ENCODE results near the gene PDE2A.
"Not testable (repeated sequence)": the region's sequence is repeated elsewhere in the genome, so short reads cannot be mapped to it uniquely, and the experiment has no call there.

Gene PDE2A

GRCh38 chr11:72573855-72574445, 100.3 kb downstream of the PDE2A start:
- no peak overlapping the region for H2AFZ ChIP-seq (ENCODE audit: insufficient read depth, low read length, poor library complexity)
- peaks cover 29 to 39% of the 10 kb centered on the region in 2 experiments for H3K4me1 ChIP-seq (ENCODE audit: control insufficient read depth in 1 of 2, insufficient read depth in 2 of 2, low read length in 2 of 2)
- no peak overlapping the region for H3K9ac ChIP-seq (ENCODE audit: low read length)
- H2BK120ac ChIP-seq (ENCODE audit: insufficient read depth, low read length, poor library complexity) = no peak overlapping the region
- no peak overlapping the region for H3K4me3 ChIP-seq (ENCODE audit: low read depth, low read length)
- H3K79me2 ChIP-seq (ENCODE audit: control insufficient read depth, insufficient read depth, low read length, poor library complexity) = no peaks in the 10 kb centered on the region
- H3K9me3 ChIP-seq (ENCODE audit: insufficient read depth, low read depth, low read length) = peaks cover 4% of the 10 kb centered on the region
- peaks cover 13% of the 10 kb centered on the region for H3K79me1 ChIP-seq (ENCODE audit: low read length)
- H2BK12ac ChIP-seq (ENCODE audit: low read length) = no peak overlapping the region
- H4K91ac ChIP-seq (ENCODE audit: low read depth, low read length) = peak overlapping the region; percentile 50
- H4K12ac ChIP-seq (ENCODE audit: low read depth, low read length) = no peak overlapping the region
- H3K4me2 ChIP-seq (ENCODE audit: low read length) = no peak overlapping the region
- H3K36me3 ChIP-seq (ENCODE audit: control insufficient read depth in 1 of 2, insufficient read depth in 2 of 2, low read length in 2 of 2) = no peaks in the 10 kb centered on the region
- no peak overlapping the region for H3K27ac ChIP-seq (ENCODE audit: low read depth, low read length)
- no peak overlapping the region for H2AK5ac ChIP-seq (ENCODE audit: low read length)
- H3K18ac ChIP-seq (ENCODE audit: low read length) = no peak overlapping the region
- H3K14ac ChIP-seq (ENCODE audit: low read length) = no peak overlapping the region
- DNase-seq = no peak
- no peak overlapping the region for H4K8ac ChIP-seq (ENCODE audit: low read depth, low read length)
- no CpG with 5 or more reads among the region's 2 CpGs for WGBS (ENCODE audit: extremely low coverage, insufficient coverage, insufficient read length)
- H3K27me3 ChIP-seq (ENCODE audit: insufficient read depth, low read length) = no peaks in the 10 kb centered on the region
- H3K23ac ChIP-seq (ENCODE audit: low read length) = no peak overlapping the region
- H2BK5ac ChIP-seq (ENCODE audit: low read depth, low read length, poor library complexity) = no peak overlapping the region
- no peak overlapping the region for H3K4ac ChIP-seq (ENCODE audit: low read depth, low read length)

DNA sequence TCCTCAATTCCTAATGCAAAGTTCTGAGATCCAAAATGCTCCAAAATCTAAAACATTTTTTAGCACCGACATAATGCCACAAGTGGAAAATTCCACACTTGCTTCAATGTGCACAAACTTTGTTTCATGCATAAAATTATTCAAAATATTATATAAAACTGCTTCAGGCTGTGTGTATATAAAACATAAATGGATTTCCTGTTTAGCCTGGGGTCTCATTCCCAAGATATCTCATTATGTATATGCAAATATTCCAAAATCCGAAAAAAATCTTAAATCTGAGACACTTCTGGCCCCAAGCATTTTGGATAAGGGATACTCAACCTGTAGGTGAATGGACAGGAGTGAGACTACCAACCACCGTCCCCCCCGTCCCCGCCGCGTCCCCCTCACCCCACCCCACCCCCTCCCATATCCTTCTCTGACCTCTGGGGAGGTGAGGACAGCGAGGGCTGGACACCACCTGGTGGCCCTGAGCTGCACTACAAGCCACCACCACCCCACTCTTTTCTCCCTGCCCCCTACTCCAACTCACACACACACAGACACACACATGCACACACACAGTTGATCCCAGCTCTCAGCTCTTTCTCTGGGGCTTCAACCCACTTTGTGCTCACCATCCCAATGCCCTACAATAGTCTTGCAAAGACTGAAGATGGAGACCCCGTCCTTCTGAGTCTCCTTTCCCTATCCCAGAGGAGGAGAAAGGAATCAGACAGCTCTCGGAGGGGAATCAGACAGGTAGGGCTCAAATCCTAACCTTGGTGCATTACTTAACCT, 101.0 kb downstream of the PDE2A start:
- H2BK120ac ChIP-seq (ENCODE audit: insufficient read depth, low read length, poor library complexity) = no peak overlapping the region
- peaks cover 4% of the 10 kb centered on the region for H3K9me3 ChIP-seq (ENCODE audit: insufficient read depth, low read depth, low read length)
- H4K8ac ChIP-seq (ENCODE audit: low read depth, low read length) = no peak overlapping the region
- H3K9ac ChIP-seq (ENCODE audit: low read length) = no peak overlapping the region
- H3K27me3 ChIP-seq (ENCODE audit: insufficient read depth, low read length) = no peaks in the 10 kb centered on the region
- no peak overlapping the region for H4K12ac ChIP-seq (ENCODE audit: low read depth, low read length)
- H3K18ac ChIP-seq (ENCODE audit: low read length) = no peak overlapping the region
- H2BK12ac ChIP-seq (ENCODE audit: low read length) = no peak overlapping the region
- H3K4me2 ChIP-seq (ENCODE audit: low read length) = no peak overlapping the region
- H3K14ac ChIP-seq (ENCODE audit: low read length) = no peak overlapping the region
- H3K4me3 ChIP-seq (ENCODE audit: low read depth, low read length) = no peak overlapping the region
- DNase-seq = peak in 1 of 2 donors; percentile 36
- H2AK5ac ChIP-seq (ENCODE audit: low read length) = no peak overlapping the region
- H2BK5ac ChIP-seq (ENCODE audit: low read depth, low read length, poor library complexity) = no peak overlapping the region
- no peak overlapping the region for H2AFZ ChIP-seq (ENCODE audit: insufficient read depth, low read length, poor library complexity)
- peak overlapping the region; percentile 50 for H4K91ac ChIP-seq (ENCODE audit: low read depth, low read length)
- H3K79me2 ChIP-seq (ENCODE audit: control insufficient read depth, insufficient read depth, low read length, poor library complexity) = no peaks in the 10 kb centered on the region
- H3K36me3 ChIP-seq (ENCODE audit: control insufficient read depth in 1 of 2, insufficient read depth in 2 of 2, low read length in 2 of 2) = no peaks in the 10 kb centered on the region
- WGBS (ENCODE audit: extremely low coverage, insufficient coverage, insufficient read length) = no CpG with 5 or more reads among the region's 10 CpGs
- H3K27ac ChIP-seq (ENCODE audit: low read depth, low read length) = no peak overlapping the region
- H3K79me1 ChIP-seq (ENCODE audit: low read length) = peaks cover 13% of the 10 kb centered on the region
- no peak overlapping the region for H3K23ac ChIP-seq (ENCODE audit: low read length)
- peaks cover 29 to 42% of the 10 kb centered on the region in 2 experiments for H3K4me1 ChIP-seq (ENCODE audit: control insufficient read depth in 1 of 2, insufficient read depth in 2 of 2, low read length in 2 of 2)
- no peak overlapping the region for H3K4ac ChIP-seq (ENCODE audit: low read depth, low read length)

DNA sequence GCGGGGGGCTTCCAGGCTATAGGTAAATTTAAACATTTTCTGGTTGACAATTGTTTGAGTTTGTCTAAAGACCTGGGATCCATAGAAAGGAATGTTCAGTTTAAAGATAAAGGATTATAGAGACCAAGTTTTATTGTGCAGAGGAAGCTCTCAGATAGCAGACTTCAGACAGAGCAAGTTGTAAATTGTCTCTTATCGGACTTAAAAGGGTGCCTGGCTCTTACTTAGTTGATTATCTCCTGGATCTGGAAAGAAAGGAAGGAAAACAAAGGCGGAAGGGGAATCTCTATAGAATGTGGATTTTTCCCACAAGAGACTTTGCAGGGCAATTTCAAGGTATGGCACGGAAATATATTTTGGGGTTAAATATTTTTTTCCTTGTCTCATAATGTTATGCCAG, 101.7 kb downstream of the PDE2A start:
- not testable (repeated sequence) for H3K4ac ChIP-seq (ENCODE audit: low read depth, low read length); H4K12ac ChIP-seq (ENCODE audit: low read depth, low read length); H4K91ac ChIP-seq (ENCODE audit: low read depth, low read length); H2BK5ac ChIP-seq (ENCODE audit: low read depth, low read length, poor library complexity); H3K9me3 ChIP-seq (ENCODE audit: insufficient read depth, low read depth, low read length); H2AFZ ChIP-seq (ENCODE audit: insufficient read depth, low read length, poor library complexity); H2BK120ac ChIP-seq (ENCODE audit: insufficient read depth, low read length, poor library complexity); H3K79me2 ChIP-seq (ENCODE audit: control insufficient read depth, insufficient read depth, low read length, poor library complexity); H3K36me3 ChIP-seq (ENCODE audit: control insufficient read depth in 1 of 2, insufficient read depth in 2 of 2, low read length in 2 of 2); DNase-seq; H3K4me3 ChIP-seq (ENCODE audit: low read depth, low read length); H3K4me2 ChIP-seq (ENCODE audit: low read length); H4K8ac ChIP-seq (ENCODE audit: low read depth, low read length); H3K9ac ChIP-seq (ENCODE audit: low read length); H3K23ac ChIP-seq (ENCODE audit: low read length); H3K14ac ChIP-seq (ENCODE audit: low read length); H2BK12ac ChIP-seq (ENCODE audit: low read length); H3K18ac ChIP-seq (ENCODE audit: low read length); H2AK5ac ChIP-seq (ENCODE audit: low read length); H3K27me3 ChIP-seq (ENCODE audit: insufficient read depth, low read length); H3K27ac ChIP-seq (ENCODE audit: low read depth, low read length)
- Histone ChIP-seq H3K4me1 (ENCODE audit: control insufficient read depth in 1 of 2, insufficient read depth in 2 of 2, low read length in 2 of 2) (peaks cover 29 to 42% of the 10 kb centered on the region in 2 experiments), H3K79me1 (ENCODE audit: low read length) (peaks cover 13% of the 10 kb centered on the region)
- no CpG with 5 or more reads among the region's 4 CpGs for WGBS (ENCODE audit: extremely low coverage, insufficient coverage, insufficient read length)

DNA sequence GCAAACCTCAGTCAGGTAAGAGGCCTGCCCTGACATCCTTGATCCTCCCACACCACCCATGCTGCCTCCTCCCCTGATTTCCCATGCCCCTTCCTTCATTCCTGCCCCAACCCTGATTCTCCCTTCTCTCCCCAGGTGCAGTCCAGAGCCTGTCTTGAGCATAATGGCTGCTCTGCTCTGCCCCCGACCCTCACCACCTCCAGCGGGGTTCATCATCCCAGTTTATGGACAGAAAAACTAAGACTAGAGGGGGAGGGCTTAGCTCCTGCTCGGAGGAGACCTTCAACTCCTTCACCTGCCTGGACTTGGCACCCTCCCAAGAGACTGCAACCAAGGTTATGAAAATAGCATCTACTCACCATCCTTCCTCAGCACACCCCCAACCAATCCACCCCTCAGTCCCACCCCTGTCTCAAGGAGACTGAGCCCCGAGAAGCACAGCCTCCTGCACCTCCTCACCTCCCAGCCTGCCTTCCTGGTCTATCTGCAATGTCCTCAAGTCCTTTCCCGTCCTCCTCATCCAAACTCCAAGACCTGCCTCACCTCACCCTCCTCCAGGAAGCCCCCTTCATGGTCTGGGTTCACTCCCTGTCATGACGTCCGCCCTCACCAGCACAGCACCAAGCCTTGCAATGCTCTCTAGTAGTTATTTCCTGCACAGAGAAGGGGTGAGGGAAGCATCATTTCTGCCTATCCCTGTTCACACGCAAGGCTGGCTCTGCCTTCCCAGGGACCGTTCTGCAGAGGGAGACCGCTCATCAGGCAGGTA, 103.1 kb downstream of the PDE2A start:
- no peak overlapping the region for H3K4me2 ChIP-seq (ENCODE audit: low read length)
- peak overlapping the region; percentile 87 for H4K91ac ChIP-seq (ENCODE audit: low read depth, low read length)
- no peaks in the 10 kb centered on the region for H3K79me2 ChIP-seq (ENCODE audit: control insufficient read depth, insufficient read depth, low read length, poor library complexity)
- no peaks in the 10 kb centered on the region for H3K9me3 ChIP-seq (ENCODE audit: insufficient read depth, low read depth, low read length)
- DNase-seq = no peak
- no CpG with 5 or more reads among the region's 10 CpGs for WGBS (ENCODE audit: extremely low coverage, insufficient coverage, insufficient read length)
- H3K27ac ChIP-seq (ENCODE audit: low read depth, low read length) = peak overlapping the region; percentile 46
- peak overlapping the region; percentile 21 for H2AK5ac ChIP-seq (ENCODE audit: low read length)
- peak overlapping the region; percentile 93 for H2BK12ac ChIP-seq (ENCODE audit: low read length)
- peak overlapping the region; percentile 24 for H3K4ac ChIP-seq (ENCODE audit: low read depth, low read length)
- peaks cover 29 to 42% of the 10 kb centered on the region in 2 experiments for H3K4me1 ChIP-seq (ENCODE audit: control insufficient read depth in 1 of 2, insufficient read depth in 2 of 2, low read length in 2 of 2)
- no peak overlapping the region for H2AFZ ChIP-seq (ENCODE audit: insufficient read depth, low read length, poor library complexity)
- H2BK5ac ChIP-seq (ENCODE audit: low read depth, low read length, poor library complexity) = peak overlapping the region; percentile 72
- no peak overlapping the region for H3K4me3 ChIP-seq (ENCODE audit: low read depth, low read length)
- H4K8ac ChIP-seq (ENCODE audit: low read depth, low read length) = peak overlapping the region; percentile 59
- H2BK120ac ChIP-seq (ENCODE audit: insufficient read depth, low read length, poor library complexity) = peak overlapping the region; percentile 39
- H3K18ac ChIP-seq (ENCODE audit: low read length) = peak overlapping the region; percentile 78
- H4K12ac ChIP-seq (ENCODE audit: low read depth, low read length) = peak overlapping the region; percentile 16
- peak overlapping the region; percentile 41 for H3K9ac ChIP-seq (ENCODE audit: low read length)
- H3K14ac ChIP-seq (ENCODE audit: low read length) = peak overlapping the region; percentile 41
- no peaks in the 10 kb centered on the region for H3K27me3 ChIP-seq (ENCODE audit: insufficient read depth, low read length)
- no peaks in the 10 kb centered on the region for H3K36me3 ChIP-seq (ENCODE audit: control insufficient read depth in 1 of 2, insufficient read depth in 2 of 2, low read length in 2 of 2)
- H3K79me1 ChIP-seq (ENCODE audit: low read length) = peaks cover 13% of the 10 kb centered on the region
- H3K23ac ChIP-seq (ENCODE audit: low read length) = no peak overlapping the region
